DOHH2 (cell line): ENCODE results near the gene PTGR1.
A peak's percentile ranks its signal among the peaks of the same experiment; 100 is the strongest.

Experiments
- H3F3A ChIP-seq: fragments of 200-600 bp; sonication (generic), shearing (Covaris generic); 2 replicates; pipeline ENCODE4 v1.6.0; 2016; ENCODE audit warnings: antibody characterized with exemption, mild to moderate bottlenecking; ENCODE audit not compliant: control insufficient read depth, insufficient read depth
- H3K27ac ChIP-seq: fragments of 200-600 bp; sonication (generic); 2 replicates; pipeline ENCODE4 v1.5.1; 2014; ENCODE audit warnings: low read depth, mild to moderate bottlenecking, low read length, moderate library complexity
- H3K27me3 ChIP-seq: fragments of 200-600 bp; sonication (generic); 2 replicates; pipeline ENCODE4 v1.6.1; 2014; ENCODE audit warnings: mild to moderate bottlenecking, low read length, mixed read lengths; ENCODE audit not compliant: control insufficient read depth
- H3K36me3 ChIP-seq: fragments of 200-600 bp; sonication (generic); 2 replicates; pipeline ENCODE4 v1.6.1; 2014; ENCODE audit warnings: mild to moderate bottlenecking, low read length, moderate library complexity, mixed read lengths; ENCODE audit not compliant: control insufficient read depth
- H3K4me1 ChIP-seq: fragments of 200-600 bp; sonication (generic); 2 replicates; pipeline ENCODE4 v1.6.1; 2014; ENCODE audit warnings: mild to moderate bottlenecking, low read length, mixed read lengths; ENCODE audit not compliant: control insufficient read depth
- H3K4me2 ChIP-seq: fragments of 200-600 bp; sonication (generic); 2 replicates; pipeline ENCODE4 v1.6.0; 2014; ENCODE audit warnings: mild to moderate bottlenecking, low read length, moderate library complexity
- H3K4me3 ChIP-seq: fragments of 200-600 bp; sonication (generic); 2 replicates; pipeline ENCODE4 v1.5.1; 2014; ENCODE audit warnings: mild to moderate bottlenecking, low read length, mixed read lengths
- H3K79me2 ChIP-seq: fragments of 200-600 bp; sonication (generic); 2 replicates; pipeline ENCODE4 v1.6.1; 2014; ENCODE audit warnings: mild to moderate bottlenecking, low read length, mixed read lengths; ENCODE audit not compliant: control insufficient read depth
- H3K9me2 ChIP-seq: fragments of 200-600 bp; sonication (generic); replicated peaks from 2 replicates; pipeline ENCODE4 v1.6.1; 2014; ENCODE audit warnings: mild to moderate bottlenecking, low read length, mixed read lengths; ENCODE audit not compliant: control insufficient read depth
- H3K9me3 ChIP-seq: fragments of 200-600 bp; sonication (generic); 2 replicates; pipeline ENCODE4 v1.6.1; 2014; ENCODE audit warnings: antibody characterized with exemption, low read length, mixed read lengths; ENCODE audit not compliant: control insufficient read depth, insufficient read depth
- H4K20me1 ChIP-seq: fragments of 200-600 bp; sonication (generic); 2 replicates; pipeline ENCODE4 v1.6.0; 2014; ENCODE audit warnings: low read depth, mild to moderate bottlenecking, antibody characterized with exemption, low read length, moderate library complexity; ENCODE audit not compliant: control insufficient read depth, insufficient read depth
- EZH2phosphoT487 ChIP-seq: fragments of 200-600 bp; sonication (generic); IDR thresholded peaks from 2 replicates; pipeline ENCODE4 v1.6.1; 2017; ENCODE audit warnings: borderline replicate concordance, mild to moderate bottlenecking, antibody characterized with exemption, low read length, moderate library complexity, mixed read lengths
- TF ChIP-seq, protein P1 (sequence below): fragments of 200-600 bp; sonication (generic); IDR thresholded peaks from one replicate; pipeline ENCODE4 v1.5.1; 2014; ENCODE audit warnings: antibody characterized with exemption, mild to moderate bottlenecking, low read depth, low read length; ENCODE audit not compliant: poor library complexity, severe bottlenecking

Gene PTGR1

DNA sequence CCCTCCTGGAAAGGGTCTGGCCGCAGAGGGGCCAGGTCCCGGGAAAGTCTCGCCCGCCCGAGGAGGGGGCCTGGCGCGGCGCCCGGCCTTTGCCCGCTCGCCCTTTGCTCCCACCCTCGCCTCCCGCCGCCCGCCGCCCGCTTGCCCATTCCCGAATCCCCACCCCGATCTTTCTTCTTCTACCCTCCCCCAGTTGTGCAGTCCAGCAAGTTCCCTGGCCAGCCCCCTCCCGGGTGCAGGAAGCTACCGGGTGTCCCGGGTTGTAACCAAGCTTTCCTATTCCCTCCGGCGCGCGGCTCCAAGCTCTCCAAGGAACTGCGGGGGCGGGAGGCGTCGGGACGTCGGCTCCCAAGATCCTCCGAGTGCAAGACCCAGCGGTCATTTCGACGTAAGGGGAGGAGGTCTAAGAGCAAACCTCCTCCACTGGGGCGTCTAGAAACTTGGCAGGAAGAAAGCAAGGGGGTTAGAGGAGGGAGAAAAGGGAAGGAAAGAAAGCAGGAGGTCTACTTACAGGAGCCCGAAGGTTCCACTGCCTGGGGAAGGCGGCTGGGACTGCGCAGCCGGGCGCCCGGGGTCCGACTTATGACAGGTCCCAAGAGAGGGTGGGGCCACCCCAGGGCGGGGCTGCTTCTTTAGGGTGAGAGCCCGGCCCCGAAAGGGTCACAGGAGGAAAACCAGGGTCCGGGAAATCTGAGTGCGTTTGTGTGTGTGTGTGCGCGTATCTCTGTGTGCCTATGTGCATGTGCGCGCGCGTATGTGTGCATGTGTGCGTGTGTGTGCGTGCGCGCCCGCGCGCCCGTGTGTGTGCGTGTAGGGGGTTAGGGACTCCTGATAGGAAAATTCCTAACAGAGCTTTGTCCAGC is at the start of gene PTGR1:
TSS of gene PTGR1 (minus strand) at position 556 of the 863 bp plus-strand sequence. CDS start 2,225 bp downstream, outside the sequence.
- peak within 1 kb of the TSS; percentile 75 for H3K4me3 ChIP-seq
- H3K27ac ChIP-seq = no peak within 1 kb of the TSS
- H3K79me2 ChIP-seq = no peaks in the 10 kb centered on the region
- no peaks in the 10 kb centered on the region for H4K20me1 ChIP-seq
- H3K9me2 ChIP-seq = no peaks in the 10 kb centered on the region
- TF ChIP-seq, protein P1, sequence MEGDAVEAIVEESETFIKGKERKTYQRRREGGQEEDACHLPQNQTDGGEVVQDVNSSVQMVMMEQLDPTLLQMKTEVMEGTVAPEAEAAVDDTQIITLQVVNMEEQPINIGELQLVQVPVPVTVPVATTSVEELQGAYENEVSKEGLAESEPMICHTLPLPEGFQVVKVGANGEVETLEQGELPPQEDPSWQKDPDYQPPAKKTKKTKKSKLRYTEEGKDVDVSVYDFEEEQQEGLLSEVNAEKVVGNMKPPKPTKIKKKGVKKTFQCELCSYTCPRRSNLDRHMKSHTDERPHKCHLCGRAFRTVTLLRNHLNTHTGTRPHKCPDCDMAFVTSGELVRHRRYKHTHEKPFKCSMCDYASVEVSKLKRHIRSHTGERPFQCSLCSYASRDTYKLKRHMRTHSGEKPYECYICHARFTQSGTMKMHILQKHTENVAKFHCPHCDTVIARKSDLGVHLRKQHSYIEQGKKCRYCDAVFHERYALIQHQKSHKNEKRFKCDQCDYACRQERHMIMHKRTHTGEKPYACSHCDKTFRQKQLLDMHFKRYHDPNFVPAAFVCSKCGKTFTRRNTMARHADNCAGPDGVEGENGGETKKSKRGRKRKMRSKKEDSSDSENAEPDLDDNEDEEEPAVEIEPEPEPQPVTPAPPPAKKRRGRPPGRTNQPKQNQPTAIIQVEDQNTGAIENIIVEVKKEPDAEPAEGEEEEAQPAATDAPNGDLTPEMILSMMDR = no peak
- TF ChIP-seq EZH2phosphoT487 = peak; percentile 67; the same call in 1 of the 2 replicates
- H3K9me3 ChIP-seq = no peaks in the 10 kb centered on the region
- H3F3A ChIP-seq = no peaks in the 10 kb centered on the region
- no peaks in the 10 kb centered on the region for H3K36me3 ChIP-seq
- peaks cover 15% of the 10 kb centered on the region for H3K4me1 ChIP-seq
- peak within 1 kb of the TSS; percentile 92 for H3K4me2 ChIP-seq
- H3K27me3 ChIP-seq = peaks cover 33% of the 10 kb centered on the region

GRCh38 chr9:111649016-111649415 is 49.6 kb upstream of the PTGR1 start:
- no peaks in the 10 kb centered on the region for H3K27me3 ChIP-seq
- H3K4me1 ChIP-seq = no peaks in the 10 kb centered on the region
- H3K9me3 ChIP-seq = no peaks in the 10 kb centered on the region
- no peak overlapping the region for H3K4me2 ChIP-seq
- H3K4me3 ChIP-seq = no peak overlapping the region
- H3K9me2 ChIP-seq = no peaks in the 10 kb centered on the region
- H3K27ac ChIP-seq = no peak overlapping the region
- H3K36me3 ChIP-seq = peaks cover 62% of the 10 kb centered on the region
- no peaks in the 10 kb centered on the region; the same call in 1 of the 2 replicates for H3F3A ChIP-seq
- H4K20me1 ChIP-seq = 0 out of 2 replicates have a peak, but pooled peaks cover 3% of the 10 kb centered on the region
- H3K79me2 ChIP-seq = peaks cover 14% of the 10 kb centered on the region
- TF ChIP-seq, protein P1 = no peak
- TF ChIP-seq EZH2phosphoT487 = no peak

GRCh38 chr9:111648066-111648465 is 48.6 kb upstream of the PTGR1 start:
- no peaks in the 10 kb centered on the region for H3K9me2 ChIP-seq
- no peaks in the 10 kb centered on the region for H3K9me3 ChIP-seq
- H3K4me2 ChIP-seq = no peak overlapping the region
- H3K27ac ChIP-seq = no peak overlapping the region
- no peak for TF ChIP-seq EZH2phosphoT487
- TF ChIP-seq, protein P1 = no peak
- H3K4me3 ChIP-seq = no peak overlapping the region
- H3K79me2 ChIP-seq = peaks cover 19% of the 10 kb centered on the region
- H4K20me1 ChIP-seq = 0 out of 2 replicates have a peak, but pooled peaks cover 3% of the 10 kb centered on the region
- H3K27me3 ChIP-seq = no peaks in the 10 kb centered on the region
- H3K36me3 ChIP-seq = peaks cover 55% of the 10 kb centered on the region
- no peaks in the 10 kb centered on the region for H3K4me1 ChIP-seq
- H3F3A ChIP-seq = no peaks in the 10 kb centered on the region; the same call in 1 of the 2 replicates
